Measurements from ENCODE around the gene ESR1.

GRCh38 chr6:151761851-151762250, 45.6 kb upstream of the ESR1 start:
- TF ChIP-seq CTCF (IDR thresholded peaks at IDR 0.05): no peak
- TF ChIP-seq POLR2AphosphoS5 (IDR thresholded peaks at IDR 0.05): no peak
- TF ChIP-seq POLR2A (IDR thresholded peaks at IDR 0.05): no peak

All from upper lobe of left lung (tissue), 4 donors.